IMR-90 (cell line): ENCODE data around the gene EFHC1. TPM values are rescaled to one million over a fixed set of nuclear protein-coding genes. Genes with fewer than 3 reads are reported as not detected.

Experiments used
- ATAC-seq: fragments of 200-7000 bp; cut with Tn5 transposase; 2 replicates; pipeline ENCODE4 v1.9.1; 2020; ENCODE audit warnings: low read depth, mild to moderate bottlenecking, moderate library complexity
- BruUV-seq: library from RNA; stranded (reverse); fragments of 400-500 nt; replicated peaks from 2 replicates; lab custom pipeline; 2021; lab: Mats Ljungman, UMichigan
- CTCF ChIA-PET: fragments of 300-600 bp; formaldehyde crosslinking; extraction: SDS; loops from one replicate; lab custom pipeline; 2021; ENCODE audit warnings: antibody characterized with exemption; lab: Yijun Ruan, JAX
- POLR2A ChIA-PET: fragments of 300-600 bp; sonication (Branson Sonifier 250); formaldehyde crosslinking; loops from one replicate; lab custom pipeline; 2022; ENCODE audit warnings: antibody characterized with exemption; ENCODE audit not compliant: unreplicated experiment; lab: Charles Lee
- DNase-seq: peaks from one replicate; pipeline ENCODE4 v3.0.0; 2013
- H2AFZ ChIP-seq: replicated peaks from 2 replicates; pipeline ENCODE3; 2013; ENCODE audit warnings: low read length, mild to moderate bottlenecking; ENCODE audit not compliant: poor library complexity
- H2AK5ac ChIP-seq: 2 replicates; pipeline ENCODE4 v1.6.1; 2013; ENCODE audit warnings: low read depth, low read length, inconsistent platforms
- H2AK9ac ChIP-seq: replicated peaks from 2 replicates; pipeline ENCODE3; 2013; ENCODE audit warnings: mild to moderate bottlenecking, low read depth, low read length, moderate library complexity; ENCODE audit not compliant: poor library complexity
- H2BK120ac ChIP-seq: 2 replicates; pipeline ENCODE4 v1.6.1; 2013; ENCODE audit warnings: low read depth, low read length, inconsistent platforms
- H2BK15ac ChIP-seq: 3 replicates; pipeline ENCODE4 v1.6.1; 2013; ENCODE audit warnings: low read depth, low read length, inconsistent platforms
- H2BK20ac ChIP-seq: 2 replicates; pipeline ENCODE4 v1.6.1; 2013; ENCODE audit warnings: low read depth, mild to moderate bottlenecking, inconsistent platforms, low read length, moderate library complexity
- H2BK5ac ChIP-seq: 2 replicates; pipeline ENCODE4 v1.6.1; 2013; ENCODE audit warnings: mild to moderate bottlenecking, low read depth, low read length, inconsistent platforms; ENCODE audit not compliant: poor library complexity, severe bottlenecking
- H3K14ac ChIP-seq: replicated peaks from 2 replicates; pipeline ENCODE4 v1.6.1; 2013; ENCODE audit warnings: low read depth, low read length, inconsistent platforms
- H3K18ac ChIP-seq: 2 replicates; pipeline ENCODE4 v1.6.1; 2013; ENCODE audit warnings: low read depth, low read length, control low read depth
- H3K23ac ChIP-seq: 2 replicates; pipeline ENCODE4 v1.6.1; 2013; ENCODE audit warnings: low read depth, low read length, inconsistent platforms
- H3K27ac ChIP-seq: 2 replicates; pipeline ENCODE4 v1.5.1; 2013; ENCODE audit warnings: mild to moderate bottlenecking, control low read depth, low read length; ENCODE audit not compliant: insufficient read depth
- H3K27me3 ChIP-seq: 2 replicates; pipeline ENCODE4 v1.6.1; 2013; ENCODE audit warnings: low read length; ENCODE audit not compliant: control insufficient read depth, insufficient read depth
- H3K36me3 ChIP-seq: 2 replicates; pipeline ENCODE4 v1.6.1; 2013; ENCODE audit warnings: low read length, mixed read lengths; ENCODE audit not compliant: control insufficient read depth, insufficient read depth
- H3K4ac ChIP-seq: 2 replicates; pipeline ENCODE4 v1.6.1; 2013; ENCODE audit warnings: low read depth, low read length, inconsistent platforms
- H3K4me1 ChIP-seq: 2 replicates; pipeline ENCODE4 v1.6.1; 2013; ENCODE audit warnings: low read length, mixed read lengths; ENCODE audit not compliant: control insufficient read depth, insufficient read depth
- H3K4me2 ChIP-seq: 2 replicates; pipeline ENCODE4 v1.6.1; 2013; ENCODE audit warnings: low read depth, mild to moderate bottlenecking, control low read depth, low read length, moderate library complexity
- H3K4me3 ChIP-seq: 2 replicates; pipeline ENCODE4 v1.5.1; 2013; ENCODE audit warnings: low read depth, mild to moderate bottlenecking, control low read depth, low read length, moderate library complexity; ENCODE audit not compliant: insufficient read depth
- H3K56ac ChIP-seq: 2 replicates; pipeline ENCODE4 v1.6.1; 2013; ENCODE audit warnings: low read length, inconsistent platforms; ENCODE audit not compliant: insufficient read depth; ENCODE audit errors: extremely low read depth
- H3K79me1 ChIP-seq, 2 experiments: 2 replicates each; pipeline ENCODE4 v1.6.1; 2013; ENCODE audit warnings: low read length in 2 of 2, inconsistent platforms in 1 of 2, low read depth in 1 of 2
- H3K9ac ChIP-seq: 2 replicates; pipeline ENCODE4 v1.6.1; 2013; ENCODE audit warnings: low read depth, low read length, control low read depth
- H3K9me1 ChIP-seq: 2 replicates; pipeline ENCODE4 v1.6.1; 2013; ENCODE audit warnings: low read length, inconsistent platforms; ENCODE audit not compliant: insufficient read depth
- H3K9me3 ChIP-seq: 2 replicates; pipeline ENCODE4 v1.6.1; 2013; ENCODE audit warnings: low read length; ENCODE audit not compliant: control insufficient read depth, insufficient read depth
- H4K20me1 ChIP-seq: 2 replicates; pipeline ENCODE4 v1.6.1; 2013; ENCODE audit warnings: low read length, inconsistent platforms; ENCODE audit not compliant: insufficient read depth
- H4K5ac ChIP-seq: 2 replicates; pipeline ENCODE4 v1.6.1; 2013; ENCODE audit warnings: mild to moderate bottlenecking, low read depth, low read length, control low read depth
- H4K8ac ChIP-seq, 2 experiments: 2 replicates each; pipeline ENCODE4 v1.6.1; 2013; ENCODE audit warnings: low read depth in 2 of 2, low read length in 2 of 2, control low read depth in 1 of 2, inconsistent platforms in 1 of 2
- H4K91ac ChIP-seq: 2 replicates; pipeline ENCODE4 v1.6.1; 2013; ENCODE audit warnings: low read depth, low read length, inconsistent platforms; ENCODE audit not compliant: insufficient read depth
- CEBPB ChIP-seq: IDR thresholded peaks from 2 replicates; pipeline ENCODE4 v1.6.1; 2012; ENCODE audit warnings: low read depth, low read length, improper control_type of control experiment
- CTCF ChIP-seq: conservative IDR thresholded peaks from 2 replicates; pipeline ENCODE4 v1.5.1; 2012; ENCODE audit warnings: mild to moderate bottlenecking, low read depth, low read length, improper control_type of control experiment
- MAFK ChIP-seq: IDR thresholded peaks from 2 replicates; pipeline ENCODE4 v1.6.1; 2012; ENCODE audit warnings: low read depth, low read length, improper control_type of control experiment
- MAZ ChIP-seq: IDR thresholded peaks from 2 replicates; pipeline ENCODE4 v1.6.1; 2012; ENCODE audit warnings: low read depth, mild to moderate bottlenecking, low read length, improper control_type of control experiment, moderate library complexity, borderline replicate concordance
- NFE2L2 ChIP-seq: fragments of 150-350 bp; IDR thresholded peaks from 2 replicates; pipeline ENCODE4 v1.6.1; 2016; ENCODE audit warnings: low read depth, mild to moderate bottlenecking, low read length
- RAD21 ChIP-seq: IDR thresholded peaks from 2 replicates; pipeline ENCODE4 v1.6.1; 2012; ENCODE audit warnings: low read length, improper control_type of control experiment
- RCOR1 ChIP-seq: IDR thresholded peaks from 2 replicates; pipeline ENCODE4 v1.6.1; 2012; ENCODE audit warnings: mild to moderate bottlenecking, low read length, improper control_type of control experiment; ENCODE audit not compliant: insufficient replicate concordance
- RFX5 ChIP-seq: IDR thresholded peaks from 2 replicates; pipeline ENCODE4 v1.8.0; 2012; ENCODE audit warnings: low read depth, mild to moderate bottlenecking, low read length, moderate library complexity
- SMC3 ChIP-seq: fragments of 150-350 bp; IDR thresholded peaks from 2 replicates; pipeline ENCODE4 v1.6.1; 2016; ENCODE audit warnings: low read depth, mild to moderate bottlenecking, antibody characterized with exemption, low read length, moderate library complexity
- USF2 ChIP-seq: fragments of 150-350 bp; IDR thresholded peaks from 2 replicates; pipeline ENCODE4 v1.6.1; 2017; ENCODE audit warnings: mild to moderate bottlenecking, antibody characterized with exemption, low read length, low read depth
- WGBS, 2 experiments: methylation state at CpG; one replicate each; pipeline versions ENCODE4 v1.1.5 to v1.1.7; 2013; ENCODE audit warnings: missing lambda C conversion rate in 2 of 2; ENCODE audit not compliant: insufficient read length in 1 of 2; ENCODE audit errors: extremely low coverage in 2 of 2; 5-methylcytosine and 5-hydroxymethylcytosine counted together
- dilution Hi-C: fragments of 300-500 bp; cut with HindIII; formaldehyde crosslinking; loops from one replicate; pipeline ENCODE4 v1.14.3; 2018; ENCODE audit warnings: low sequenced_read_pairs; ENCODE audit not compliant: unreplicated experiment
- in situ Hi-C: fragments of 300-500 bp; cut with MboI; formaldehyde crosslinking; loops from 3 replicates; pipeline ENCODE4 v1.14.3; 2019; ENCODE audit warnings: low sequenced_read_pairs, inconsistent platforms, mixed read lengths
- intact Hi-C: fragments of 100-400 bp; cut with micrococcal nuclease; formaldehyde crosslinking; loops from 2 replicates; pipeline ENCODE4 v1.10.0; 2022
- polyA plus RNA-seq, 3 experiments: library from polyadenylated mRNA; depleted of rRNA; stranded (reverse); fragments of >200 nt; gene quantifications; 2 replicates each; pipeline ENCODE4 v1.2.3, GENCODE V29; 2012; ENCODE audit warnings: low replicate concordance in 1 of 3
- total RNA-seq: library from RNA; depleted of rRNA; stranded (reverse); fragments of >200 nt; gene quantifications from 2 replicates; pipeline ENCODE4 v1.2.3, GENCODE V29; 2012

Gene EFHC1
- total and polyA plus RNA-seq, 2 of the 4 experiments (the other 2 are of a cell fraction), result 14.0 to 23.0 TPM

- Histone ChIP-seq H3K4ac (peak overlapping the region; percentile 92), H4K8ac (peak overlapping the region; percentile 56 to 73), H3K4me2 (no peak overlapping the region), H2BK15ac (peak overlapping the region; percentile 94), H3K79me1 (peaks cover 43 to 87% of the 10 kb centered on the region in 2 experiments), H3K23ac (peak overlapping the region; percentile 88), H3K9ac (no peak overlapping the region), H2BK20ac (peak overlapping the region; percentile 87), H2AK9ac (peak overlapping the region; percentile 25), H3K14ac (peak overlapping the region; percentile 91), H3K9me1 (peaks cover 53% of the 10 kb centered on the region), H3K4me3 (no peak overlapping the region), H2BK120ac (peak overlapping the region; percentile 91), H3K27ac (peak overlapping the region; percentile 47), H3K4me1 (peaks cover 68% of the 10 kb centered on the region), H2AFZ (no peak overlapping the region), H3K56ac (peak overlapping the region; percentile 43; the same call in 1 of the 2 replicates), H3K9me3 (no peaks in the 10 kb centered on the region), H4K20me1 (peaks cover 7% of the 10 kb centered on the region; the same call in 1 of the 2 replicates), H4K5ac (peak overlapping the region; percentile 71), H4K91ac (peak overlapping the region; percentile 86), H2BK5ac (peak overlapping the region; percentile 95), H3K27me3 (no peaks in the 10 kb centered on the region), H3K36me3 (peaks cover 8% of the 10 kb centered on the region; the same call in 1 of the 2 replicates), H2AK5ac (peak overlapping the region; percentile 79), H3K18ac (peak overlapping the region; percentile 84)
- TF ChIP-seq RFX5, result no peak
- no peak for TF ChIP-seq MAZ
- TF ChIP-seq CEBPB, result no peak
- TF ChIP-seq MAFK, result no peak
- no peak for TF ChIP-seq RCOR1
- no peak for TF ChIP-seq SMC3
- no peak for TF ChIP-seq USF2
- no peak for TF ChIP-seq RAD21
- no peak for TF ChIP-seq NFE2L2
- no peak for TF ChIP-seq CTCF
- CTCF ChIA-PET, result interaction anchor here (0.6 to 1.3 kb wide), 2 partner anchors 25 to 48 kb away, joined by 3 to 4 read pairs; no protein-coding TSS in a partner anchor
- intact Hi-C loops, result no loop called here
- ATAC-seq (no peak), DNase-seq (no peak)
- in situ Hi-C loops, result no loop called here
- dilution Hi-C loops, result no loop called here
- WGBS, 2 experiments, result 78% methylated on average over 2 of the region's 6 CpGs; no CpG with 5 or more reads in 1 of the 2 experiments
- POLR2A ChIA-PET, result no interaction called here
- no TSS peak for BruUV-seq
These were observed 121.0 kb downstream of the EFHC1 start for GRCh38 chr6:52541135-52541534.
